ENCODE results near the gene SLC23A1. TPM values are rescaled to one million over a fixed set of nuclear protein-coding genes. Genes with fewer than 3 reads are reported as not detected.
A peak's percentile ranks its signal among the peaks of the same experiment; 100 is the strongest.

SLC23A1 gene
- total RNA-seq, 4 donors from 2014 or later, result not detected

DNA sequence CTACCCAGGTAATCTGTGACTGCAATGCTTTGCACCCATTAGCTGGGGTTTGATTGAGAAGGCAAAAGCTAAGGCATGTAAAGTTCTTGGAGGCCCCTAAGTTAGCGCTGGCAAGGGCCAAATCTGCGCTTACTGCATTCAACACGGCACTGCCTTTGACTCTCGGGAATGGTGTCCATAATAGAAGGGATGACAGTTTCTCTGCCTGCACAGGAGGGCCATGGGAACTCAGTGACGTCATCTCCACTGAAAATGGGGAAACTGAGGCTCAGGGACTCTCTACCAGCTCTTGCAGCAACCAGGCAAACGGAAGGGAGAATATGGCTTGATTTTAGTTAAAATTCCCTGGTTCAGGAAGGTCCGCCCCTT, 20.3 kb upstream of the SLC23A1 start:
- WGBS, 2 donors (ENCODE audit: low coverage in 1 of 2), result 8 to 13% methylated on average over 5 to 6 of the region's 7 CpGs
- H3K4me1 ChIP-seq, result peaks cover 0 to 18% (median 7%) of the 10 kb centered on the region in 3 donors
- H3K27ac ChIP-seq, result peak overlapping the region; percentile 44 to 91 (median 88)
- no peaks in the 10 kb centered on the region for H3K27me3 ChIP-seq
- ATAC-seq, result no peak
- H3K9me3 ChIP-seq, result no peaks in the 10 kb centered on the region
- H3K36me3 ChIP-seq, result peaks cover 0 to 7% of the 10 kb centered on the region in 2 donors
- peak overlapping the region; percentile 29 to 55 for H3K4me3 ChIP-seq
- no peak for TF ChIP-seq POLR2AphosphoS5 (IDR thresholded peaks at IDR 0.05)
- no peak for TF ChIP-seq POLR2A (IDR thresholded peaks at IDR 0.05)
- TF ChIP-seq EP300 (IDR thresholded peaks at IDR 0.05), result no peak

DNA sequence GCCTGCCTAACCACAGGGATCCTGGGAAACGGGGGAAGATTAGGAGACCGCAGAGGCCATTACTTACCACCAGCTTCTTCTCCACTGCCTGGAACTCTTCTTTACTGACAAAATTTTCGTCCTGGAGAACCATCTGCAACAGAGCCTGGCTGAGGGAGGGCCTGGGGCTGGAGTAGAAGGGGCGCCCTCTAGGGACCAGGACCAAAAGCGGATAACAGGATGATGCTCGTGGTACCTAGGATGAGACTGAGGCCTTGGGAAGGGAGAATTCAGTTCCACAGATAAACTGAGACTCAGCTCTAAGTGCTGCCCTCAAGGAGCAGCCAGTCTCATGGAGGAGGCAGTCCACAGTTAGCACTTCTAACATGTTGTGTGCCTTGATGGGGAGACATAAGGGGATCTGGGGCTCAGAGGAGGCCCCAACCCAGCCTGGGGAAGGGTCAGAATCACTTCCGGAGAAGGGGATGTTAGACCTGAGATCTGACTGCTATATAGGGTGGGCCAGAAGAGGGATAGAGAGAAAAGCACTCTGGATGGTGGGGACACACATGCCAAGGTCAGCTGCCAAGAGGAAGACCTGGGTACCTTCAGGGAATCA, 19.6 kb upstream of the SLC23A1 start:
- TF ChIP-seq, protein P1, sequence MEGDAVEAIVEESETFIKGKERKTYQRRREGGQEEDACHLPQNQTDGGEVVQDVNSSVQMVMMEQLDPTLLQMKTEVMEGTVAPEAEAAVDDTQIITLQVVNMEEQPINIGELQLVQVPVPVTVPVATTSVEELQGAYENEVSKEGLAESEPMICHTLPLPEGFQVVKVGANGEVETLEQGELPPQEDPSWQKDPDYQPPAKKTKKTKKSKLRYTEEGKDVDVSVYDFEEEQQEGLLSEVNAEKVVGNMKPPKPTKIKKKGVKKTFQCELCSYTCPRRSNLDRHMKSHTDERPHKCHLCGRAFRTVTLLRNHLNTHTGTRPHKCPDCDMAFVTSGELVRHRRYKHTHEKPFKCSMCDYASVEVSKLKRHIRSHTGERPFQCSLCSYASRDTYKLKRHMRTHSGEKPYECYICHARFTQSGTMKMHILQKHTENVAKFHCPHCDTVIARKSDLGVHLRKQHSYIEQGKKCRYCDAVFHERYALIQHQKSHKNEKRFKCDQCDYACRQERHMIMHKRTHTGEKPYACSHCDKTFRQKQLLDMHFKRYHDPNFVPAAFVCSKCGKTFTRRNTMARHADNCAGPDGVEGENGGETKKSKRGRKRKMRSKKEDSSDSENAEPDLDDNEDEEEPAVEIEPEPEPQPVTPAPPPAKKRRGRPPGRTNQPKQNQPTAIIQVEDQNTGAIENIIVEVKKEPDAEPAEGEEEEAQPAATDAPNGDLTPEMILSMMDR (IDR thresholded peaks at IDR 0.05), result no peak
- TF ChIP-seq POLR2AphosphoS5 (IDR thresholded peaks at IDR 0.05) (no peak), EP300 (IDR thresholded peaks at IDR 0.05) (no peak), POLR2A (IDR thresholded peaks at IDR 0.05) (no peak)

DNA sequence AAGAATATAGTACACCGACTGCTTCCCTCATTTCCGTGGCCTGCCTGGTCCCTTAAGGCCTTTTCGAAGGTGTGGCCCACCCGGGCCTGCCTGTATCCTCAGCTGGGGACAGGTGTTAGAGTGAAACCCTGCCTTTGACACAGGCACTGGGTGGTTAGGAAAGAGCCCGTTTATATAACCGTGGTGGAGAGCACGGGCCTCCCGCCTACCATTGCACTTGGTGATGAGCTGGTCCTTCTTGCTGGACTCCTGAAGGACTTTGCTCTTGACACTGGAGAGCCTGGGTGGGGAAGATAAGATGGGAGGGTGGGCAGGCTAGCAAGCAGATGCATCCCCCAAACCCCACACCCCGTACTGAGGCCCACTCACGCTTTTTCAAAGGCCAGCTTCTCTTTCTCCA, 18.4 kb upstream of the SLC23A1 start:
- H3K36me3 ChIP-seq, result peaks cover 0 to 7% of the 10 kb centered on the region in 2 donors
- TF ChIP-seq POLR2AphosphoS5 (IDR thresholded peaks at IDR 0.05), result no peak
- TF ChIP-seq, protein P1 (IDR thresholded peaks at IDR 0.05), result no peak
- TF ChIP-seq POLR2A (IDR thresholded peaks at IDR 0.05), result no peak
- TF ChIP-seq EP300 (IDR thresholded peaks at IDR 0.05), result no peak
- no peak overlapping the region for H3K27ac ChIP-seq
- no peak overlapping the region for H3K4me3 ChIP-seq
- no peaks in the 10 kb centered on the region for H3K27me3 ChIP-seq
- H3K9me3 ChIP-seq, result no peaks in the 10 kb centered on the region
- 91 to 95% methylated on average over 4 to 7 of the region's 10 CpGs for WGBS, 2 donors (ENCODE audit: low coverage in 1 of 2)
- no peak for ATAC-seq
- H3K4me1 ChIP-seq, result peaks cover 0 to 18% (median 7%) of the 10 kb centered on the region in 3 donors

More for the DNA sequence above, 19.6 kb upstream of the SLC23A1 start:
- no peaks in the 10 kb centered on the region for H3K27me3 ChIP-seq
- H3K36me3 ChIP-seq, result peaks cover 0 to 7% of the 10 kb centered on the region in 2 donors
- H3K4me3 ChIP-seq, result no peak overlapping the region
- H3K4me1 ChIP-seq, result peaks cover 0 to 18% (median 7%) of the 10 kb centered on the region in 3 donors
- ATAC-seq, result no peak
- 63 to 80% methylated on average over 1 to 2 of the region's 7 CpGs for WGBS, 2 donors (ENCODE audit: low coverage in 1 of 2)
- H3K9me3 ChIP-seq, result no peaks in the 10 kb centered on the region
- peak overlapping the region in 2 of 4 donors; percentile 91 for H3K27ac ChIP-seq

DNA sequence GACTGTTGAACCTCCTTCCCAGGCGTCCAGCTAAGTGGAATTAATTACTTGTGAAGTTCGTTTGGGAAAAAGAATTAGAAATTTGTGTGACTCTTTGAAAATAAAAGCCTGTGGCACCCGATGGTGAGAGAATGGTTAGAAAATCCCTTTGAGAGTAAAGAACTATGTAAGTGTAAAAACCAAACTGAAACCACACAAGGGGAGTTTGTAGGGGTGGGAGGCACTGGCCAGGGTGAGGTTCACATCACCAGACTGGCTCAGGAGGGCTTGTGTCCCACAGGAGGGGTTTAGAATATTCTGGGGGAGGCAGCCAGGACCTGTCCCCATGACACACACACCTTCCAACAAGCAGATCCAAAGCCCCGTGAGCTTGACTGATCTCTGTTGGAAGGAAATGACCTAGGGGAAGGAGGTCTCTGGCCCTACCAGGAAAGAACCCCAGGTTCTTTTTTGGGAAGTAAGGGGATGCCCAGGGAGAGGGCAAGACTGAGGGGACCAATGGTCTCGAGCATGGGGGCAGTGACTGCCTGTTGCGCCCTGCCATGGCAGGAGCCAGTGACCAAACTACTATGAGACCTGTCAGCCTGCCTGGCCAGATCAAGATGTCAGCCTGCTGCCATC, 16.5 kb upstream of the SLC23A1 start:
- TF ChIP-seq EP300 (IDR thresholded peaks at IDR 0.05) (no peak), POLR2A (IDR thresholded peaks at IDR 0.05) (no peak), POLR2AphosphoS5 (IDR thresholded peaks at IDR 0.05) (no peak)
- TF ChIP-seq, protein P1 (IDR thresholded peaks at IDR 0.05), result no peak
- Histone ChIP-seq H3K4me3 (no peak overlapping the region), H3K9me3 (no peaks in the 10 kb centered on the region), H3K4me1 (peaks cover 0 to 29% (median 16%) of the 10 kb centered on the region in 3 donors), H3K27me3 (peaks cover 8% of the 10 kb centered on the region), H3K36me3 (peaks cover 0 to 7% of the 10 kb centered on the region in 2 donors), H3K27ac (no peak overlapping the region)
- ATAC-seq, result no peak
- 79 to 94% methylated on average over 4 of the region's 6 CpGs for WGBS, 2 donors (ENCODE audit: low coverage in 1 of 2)

DNA sequence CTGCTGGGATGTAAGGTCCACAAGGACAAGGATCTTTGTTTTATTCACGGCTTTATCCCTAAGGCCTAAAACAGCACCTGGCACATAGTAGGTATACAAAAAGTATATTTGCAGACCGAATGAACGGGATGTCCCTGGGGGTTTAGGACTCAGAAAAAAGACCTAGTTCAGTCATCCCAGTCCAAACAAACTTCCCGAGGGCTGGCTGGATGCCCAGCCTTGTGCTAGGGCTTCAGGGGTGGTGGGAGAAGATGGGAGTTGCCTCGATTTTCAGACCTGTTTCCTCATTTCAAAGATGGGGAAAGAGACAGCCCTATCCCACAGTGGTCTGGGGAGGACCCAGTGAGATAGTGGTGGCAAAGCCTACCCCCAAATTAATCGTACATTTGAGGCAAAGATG, 14.8 kb upstream of the SLC23A1 start:
- no peak for ATAC-seq
- Histone ChIP-seq H3K27me3 (peaks cover 25% of the 10 kb centered on the region), H3K27ac (no peak overlapping the region), H3K36me3 (peaks cover 0 to 7% of the 10 kb centered on the region in 2 donors), H3K9me3 (no peaks in the 10 kb centered on the region), H3K4me1 (peaks cover 0 to 34% (median 12%) of the 10 kb centered on the region in 3 donors), H3K4me3 (no peak overlapping the region)
- WGBS, 2 donors (ENCODE audit: low coverage in 1 of 2), result 24 to 35% methylated on average over 5 to 6 of the region's 6 CpGs
- TF ChIP-seq POLR2A (IDR thresholded peaks at IDR 0.05) (no peak), EP300 (IDR thresholded peaks at IDR 0.05) (no peak), POLR2AphosphoS5 (IDR thresholded peaks at IDR 0.05) (no peak)
- TF ChIP-seq, protein P1 (IDR thresholded peaks at IDR 0.05), result no peak
